H9 (cell line): Measurements from ENCODE around the gene SLC24A1. TPM values are rescaled to one million over a fixed set of nuclear protein-coding genes. Genes with fewer than 3 reads are reported as not detected.

ENCODE experiments used
- DNase-seq: peaks from one replicate; pipeline ENCODE4 v3.0.0-alpha.2; 2017
- H2AFZ ChIP-seq: one replicate; pipeline ENCODE4 v1.6.1; 2013; ENCODE audit warnings: mild to moderate bottlenecking, low read length, control low read depth, moderate library complexity
- H2AK5ac ChIP-seq: 2 replicates; pipeline ENCODE4 v1.6.1; 2013; ENCODE audit warnings: low read length, control low read depth, mixed read lengths; ENCODE audit not compliant: insufficient read length
- H2BK120ac ChIP-seq: one replicate; pipeline ENCODE4 v1.6.1; 2013; ENCODE audit warnings: low read depth, mild to moderate bottlenecking, low read length, control low read depth, inconsistent platforms; ENCODE audit not compliant: poor library complexity, severe bottlenecking
- H2BK12ac ChIP-seq: 2 replicates; pipeline ENCODE4 v1.6.1; 2013; ENCODE audit warnings: low read length, control low read depth, mixed read lengths, low read depth; ENCODE audit not compliant: insufficient read length
- H2BK15ac ChIP-seq: 2 replicates; pipeline ENCODE4 v1.6.1; 2013; ENCODE audit warnings: low read depth, low read length, control low read depth
- H2BK20ac ChIP-seq: one replicate; pipeline ENCODE4 v1.6.1; 2013; ENCODE audit warnings: low read depth, mild to moderate bottlenecking, low read length, control low read depth, inconsistent platforms; ENCODE audit not compliant: poor library complexity, severe bottlenecking
- H2BK5ac ChIP-seq: 2 replicates; pipeline ENCODE4 v1.6.1; 2013; ENCODE audit warnings: low read length, control low read depth, mixed read lengths; ENCODE audit not compliant: insufficient read length
- H3K14ac ChIP-seq: 2 replicates; pipeline ENCODE4 v1.6.1; 2013; ENCODE audit warnings: low read length, control low read depth; ENCODE audit not compliant: insufficient read depth
- H3K18ac ChIP-seq: 2 replicates; pipeline ENCODE4 v1.6.1; 2013; ENCODE audit warnings: low read depth, mild to moderate bottlenecking, mixed read lengths, low read length, control low read depth; ENCODE audit not compliant: insufficient read length
- H3K23ac ChIP-seq: 2 replicates; pipeline ENCODE4 v1.6.1; 2013; ENCODE audit warnings: low read length, control low read depth, mixed read lengths, low read depth; ENCODE audit not compliant: insufficient read length
- H3K23me2 ChIP-seq: 2 replicates; pipeline ENCODE4 v1.6.1; 2013; ENCODE audit warnings: low read depth, mild to moderate bottlenecking, mixed read lengths, low read length, control low read depth; ENCODE audit not compliant: insufficient read length, poor library complexity, severe bottlenecking
- H3K27ac ChIP-seq: 2 replicates; pipeline ENCODE4 v1.5.1; 2013; ENCODE audit warnings: low read length, control low read depth, mixed read lengths, low read depth; ENCODE audit not compliant: insufficient read length
- H3K27me3 ChIP-seq: 2 replicates; pipeline ENCODE4 v1.6.1; 2013; ENCODE audit warnings: low read length, control low read depth, inconsistent platforms; ENCODE audit not compliant: insufficient read depth
- H3K4ac ChIP-seq: 2 replicates; pipeline ENCODE4 v1.6.1; 2013; ENCODE audit warnings: low read depth, mild to moderate bottlenecking, control low read depth, inconsistent platforms, low read length, moderate library complexity
- H3K4me1 ChIP-seq: 2 replicates; pipeline ENCODE4 v1.6.1; 2013; ENCODE audit warnings: low read length, control low read depth, inconsistent platforms; ENCODE audit not compliant: insufficient read depth
- H3K4me2 ChIP-seq: 2 replicates; pipeline ENCODE4 v1.6.1; 2013; ENCODE audit warnings: low read length, control low read depth, mixed read lengths; ENCODE audit not compliant: insufficient read length, insufficient read depth
- H3K56ac ChIP-seq: 2 replicates; pipeline ENCODE4 v1.6.1; 2013; ENCODE audit warnings: low read depth, mild to moderate bottlenecking, mixed read lengths, low read length, control low read depth; ENCODE audit not compliant: insufficient read length
- H3K79me1 ChIP-seq: 2 replicates; pipeline ENCODE4 v1.6.1; 2013; ENCODE audit warnings: low read depth, mild to moderate bottlenecking, moderate library complexity, low read length, control low read depth, inconsistent platforms; ENCODE audit not compliant: insufficient read depth, poor library complexity, severe bottlenecking
- H3K79me2 ChIP-seq: 2 replicates; pipeline ENCODE4 v1.6.1; 2013; ENCODE audit warnings: low read length, control low read depth, inconsistent platforms; ENCODE audit not compliant: insufficient read depth
- H3K9ac ChIP-seq: 2 replicates; pipeline ENCODE4 v1.6.1; 2013; ENCODE audit warnings: low read length, control low read depth, mixed read lengths; ENCODE audit not compliant: insufficient read length; ENCODE audit errors: extremely low read depth
- H3K9me3 ChIP-seq: one replicate; pipeline ENCODE4 v1.6.1; 2013; ENCODE audit warnings: low read depth, low read length, inconsistent platforms; ENCODE audit not compliant: control insufficient read depth
- H3T11ph ChIP-seq: one replicate; pipeline ENCODE4 v1.6.1; 2013; ENCODE audit warnings: mild to moderate bottlenecking, low read length, control low read depth, inconsistent platforms
- H4K20me1 ChIP-seq: one replicate; pipeline ENCODE4 v1.6.1; 2013; ENCODE audit not compliant: control insufficient read depth, insufficient read length, insufficient read depth
- H4K5ac ChIP-seq: 2 replicates; pipeline ENCODE4 v1.6.1; 2013; ENCODE audit warnings: low read depth, mild to moderate bottlenecking, mixed read lengths, low read length, control low read depth; ENCODE audit not compliant: insufficient read length
- H4K8ac ChIP-seq: replicated peaks from 2 replicates; pipeline ENCODE4 v1.6.1; 2013; ENCODE audit warnings: low read length, control low read depth, mixed read lengths, low read depth; ENCODE audit not compliant: insufficient read length
- H4K91ac ChIP-seq: 2 replicates; pipeline ENCODE4 v1.6.1; 2013; ENCODE audit warnings: low read depth, mild to moderate bottlenecking, moderate library complexity, mixed read lengths, low read length, control low read depth; ENCODE audit not compliant: insufficient read length
- H3K27ac Mint-ChIP-seq, 3 experiments: 2 replicates in 2 of 3; 3 replicates in 1 of 3; pipeline ENCODE4 v1.8.0; 2020 to 2021; ENCODE audit warnings: mixed read lengths in 3 of 3, mild to moderate bottlenecking in 1 of 3, moderate library complexity in 1 of 3
- H3K27me3 Mint-ChIP-seq: 2 replicates; pipeline ENCODE4 v1.8.0; 2021; ENCODE audit warnings: low read depth, mild to moderate bottlenecking, moderate library complexity, mixed read lengths
- H3K36me3 Mint-ChIP-seq, 3 experiments: 2 replicates in 2 of 3; 3 replicates in 1 of 3; pipeline ENCODE4 v1.8.0; 2020 to 2021; ENCODE audit warnings: low read depth in 3 of 3, mixed read lengths in 3 of 3; ENCODE audit not compliant: insufficient read depth in 1 of 3
- H3K4me1 Mint-ChIP-seq, 2 experiments: 2 replicates each; pipeline ENCODE4 v1.8.0; 2020; ENCODE audit warnings: mixed read lengths in 2 of 2
- H3K4me3 Mint-ChIP-seq, 2 experiments: 2 replicates in 1 of 2; 3 replicates in 1 of 2; pipeline ENCODE4 v1.8.0; 2020 to 2021; ENCODE audit warnings: mild to moderate bottlenecking in 2 of 2, mixed read lengths in 2 of 2, moderate library complexity in 1 of 2
- H3K9me3 Mint-ChIP-seq, 2 experiments: 2 replicates in 1 of 2; 3 replicates in 1 of 2; pipeline ENCODE4 v1.8.0; 2020; ENCODE audit warnings: mild to moderate bottlenecking in 2 of 2, mixed read lengths in 2 of 2, moderate library complexity in 1 of 2
- WGBS: extraction: QIAGEN DNeasy Blood & Tissue Kit; methylation state at CpG from one replicate; pipeline ENCODE4 v1.1.7; 2013; ENCODE audit warnings: missing lambda C conversion rate, low lambda C conversion rate, mixed read lengths; ENCODE audit not compliant: insufficient read length; ENCODE audit errors: extremely low coverage; 5-methylcytosine and 5-hydroxymethylcytosine counted together
- total RNA-seq: library from RNA; stranded (reverse); gene quantifications from 2 replicates; pipeline ENCODE4 v1.2.1, GENCODE V29; 2021
- TF ChIP-seq, protein P1 (sequence below): fragments of 200-600 bp; sonication (generic); conservative IDR thresholded peaks from 3 replicates; pipeline ENCODE4 v1.8.0; 2021; ENCODE audit warnings: antibody characterized with exemption, mild to moderate bottlenecking

Gene SLC24A1
- total RNA-seq, 1 experiment from 2014 or later, result 8.6 TPM

DNA sequence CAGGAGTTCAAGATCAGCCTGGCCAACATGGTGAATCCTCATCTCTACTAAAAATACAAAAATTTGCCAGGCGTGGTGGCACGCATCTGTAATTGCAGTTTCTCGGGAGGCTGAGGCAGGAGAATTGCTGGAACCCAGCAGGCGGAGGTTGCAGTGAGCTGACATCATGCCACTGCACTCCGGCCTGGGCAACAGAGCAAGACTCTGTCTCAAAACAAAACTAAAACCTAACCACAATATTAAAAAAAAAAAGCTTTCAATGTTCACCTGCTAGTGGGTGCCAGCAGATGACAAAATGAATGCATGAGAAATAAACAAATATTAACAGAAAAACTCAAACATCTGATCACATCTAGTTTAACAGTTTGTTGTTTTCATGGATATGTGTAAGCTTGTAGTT lies 9.0 kb downstream of the SLC24A1 start:
- TF ChIP-seq, protein P1, sequence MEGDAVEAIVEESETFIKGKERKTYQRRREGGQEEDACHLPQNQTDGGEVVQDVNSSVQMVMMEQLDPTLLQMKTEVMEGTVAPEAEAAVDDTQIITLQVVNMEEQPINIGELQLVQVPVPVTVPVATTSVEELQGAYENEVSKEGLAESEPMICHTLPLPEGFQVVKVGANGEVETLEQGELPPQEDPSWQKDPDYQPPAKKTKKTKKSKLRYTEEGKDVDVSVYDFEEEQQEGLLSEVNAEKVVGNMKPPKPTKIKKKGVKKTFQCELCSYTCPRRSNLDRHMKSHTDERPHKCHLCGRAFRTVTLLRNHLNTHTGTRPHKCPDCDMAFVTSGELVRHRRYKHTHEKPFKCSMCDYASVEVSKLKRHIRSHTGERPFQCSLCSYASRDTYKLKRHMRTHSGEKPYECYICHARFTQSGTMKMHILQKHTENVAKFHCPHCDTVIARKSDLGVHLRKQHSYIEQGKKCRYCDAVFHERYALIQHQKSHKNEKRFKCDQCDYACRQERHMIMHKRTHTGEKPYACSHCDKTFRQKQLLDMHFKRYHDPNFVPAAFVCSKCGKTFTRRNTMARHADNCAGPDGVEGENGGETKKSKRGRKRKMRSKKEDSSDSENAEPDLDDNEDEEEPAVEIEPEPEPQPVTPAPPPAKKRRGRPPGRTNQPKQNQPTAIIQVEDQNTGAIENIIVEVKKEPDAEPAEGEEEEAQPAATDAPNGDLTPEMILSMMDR, result no peak
- no peaks in the 10 kb centered on the region for H3K27me3 Mint-ChIP-seq
- no peak for DNase-seq
- Histone ChIP-seq H3T11ph (no peak overlapping the region), H3K23ac (no peak overlapping the region), H2BK120ac (no peak overlapping the region), H3K23me2 (no peaks in the 10 kb centered on the region), H3K4me1 (no peaks in the 10 kb centered on the region), H2BK5ac (no peak overlapping the region), H4K91ac (no peak overlapping the region), H3K79me2 (no peaks in the 10 kb centered on the region), H3K56ac (no peak overlapping the region), H2AK5ac (no peak overlapping the region), H3K18ac (no peak overlapping the region), H3K4ac (no peak overlapping the region), H3K14ac (no peak overlapping the region), H4K8ac (no peak overlapping the region), H2BK12ac (no peak overlapping the region), H3K79me1 (no peaks in the 10 kb centered on the region), H3K27ac (no peak overlapping the region), H4K20me1 (no peaks in the 10 kb centered on the region), H3K27me3 (no peaks in the 10 kb centered on the region), H3K9me3 (no peaks in the 10 kb centered on the region), H2AFZ (no peak overlapping the region), H4K5ac (no peak overlapping the region), H2BK15ac (no peak overlapping the region), H3K9ac (no peak overlapping the region), H3K4me2 (no peak overlapping the region), H2BK20ac (no peak overlapping the region)
- H3K4me3 Mint-ChIP-seq, result no peak overlapping the region
- no peaks in the 10 kb centered on the region for H3K36me3 Mint-ChIP-seq
- H3K27ac Mint-ChIP-seq, result no peak overlapping the region; a peak in 1 of 7 replicates
- H3K4me1 Mint-ChIP-seq, result peaks cover 9 to 10% of the 10 kb centered on the region in 2 experiments
- no CpG with 5 or more reads among the region's 5 CpGs for WGBS
- no peaks in the 10 kb centered on the region for H3K9me3 Mint-ChIP-seq
